ENCODE measurements around the gene CDK5RAP3.
A peak's percentile ranks its signal among the peaks of the same experiment; 100 is the strongest.
"Not testable (repeated sequence)": the region's sequence is repeated elsewhere in the genome, so short reads cannot be mapped to it uniquely, and the experiment has no call there.

Gene CDK5RAP3

GRCh38 chr17:47980541-47980940 lies 9.6 kb downstream of the CDK5RAP3 start:
- no peak for DNase-seq

DNA sequence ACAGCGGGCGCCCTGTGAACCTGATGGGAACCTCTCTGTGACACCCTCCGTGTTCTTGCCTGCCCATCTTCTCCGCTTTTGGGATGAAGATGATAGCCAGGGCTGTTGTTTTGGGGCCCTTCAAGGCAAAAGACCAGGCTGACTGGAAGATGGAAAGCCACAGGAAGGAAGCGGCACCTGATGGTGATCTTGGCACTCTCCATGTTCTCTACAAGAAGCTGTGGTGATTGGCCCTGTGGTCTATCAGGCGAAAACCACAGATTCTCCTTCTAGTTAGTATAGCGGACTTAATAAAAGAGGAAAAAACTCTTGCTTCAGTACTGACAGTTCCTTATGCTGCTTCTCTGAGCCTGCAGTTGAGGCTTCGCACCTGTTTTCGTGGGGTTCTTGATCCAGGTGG lies 10.5 kb downstream of the CDK5RAP3 start:
- DNase-seq = peak; percentile 16

GRCh38 chr17:47982091-47982617 lies 11.2 kb downstream of the CDK5RAP3 start:
- DNase-seq = no peak

- DNase-seq = no peak
Measured at GRCh38 chr17:47982645-47983390, 11.9 kb downstream of the CDK5RAP3 start.

GRCh38 chr17:47983492-47984223 lies 12.7 kb downstream of the CDK5RAP3 start:
- no peak for DNase-seq

DNA sequence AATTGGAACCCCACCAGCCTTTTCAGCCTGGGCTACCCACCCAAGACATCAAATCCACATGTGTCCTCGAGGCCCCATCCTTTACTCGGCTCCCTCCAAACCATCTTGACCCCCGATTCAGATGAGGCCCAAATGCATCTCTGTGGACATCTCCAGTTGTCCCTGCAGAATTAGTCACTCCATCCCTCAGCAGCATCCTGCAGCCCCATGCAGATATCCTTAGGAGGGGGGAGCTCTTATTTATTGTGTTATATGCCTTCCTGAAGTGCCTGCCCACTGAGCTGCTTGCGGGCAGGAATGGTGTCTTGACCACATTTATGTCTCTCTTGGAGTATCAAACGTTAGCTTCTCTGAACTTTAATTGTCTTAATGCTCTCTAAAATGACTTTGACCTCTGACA lies 15.6 kb downstream of the CDK5RAP3 start:
- DNase-seq = no peak

- DNase-seq = no peak
Measured at GRCh38 chr17:47987240-47987835, 16.4 kb downstream of the CDK5RAP3 start.

- DNase-seq = not testable (repeated sequence)
Measured at GRCh38 chr17:47988445-47988844, 17.5 kb downstream of the CDK5RAP3 start.

- no peak for DNase-seq
Measured at GRCh38 chr17:47989159-47989558, 18.2 kb downstream of the CDK5RAP3 start.

DNA sequence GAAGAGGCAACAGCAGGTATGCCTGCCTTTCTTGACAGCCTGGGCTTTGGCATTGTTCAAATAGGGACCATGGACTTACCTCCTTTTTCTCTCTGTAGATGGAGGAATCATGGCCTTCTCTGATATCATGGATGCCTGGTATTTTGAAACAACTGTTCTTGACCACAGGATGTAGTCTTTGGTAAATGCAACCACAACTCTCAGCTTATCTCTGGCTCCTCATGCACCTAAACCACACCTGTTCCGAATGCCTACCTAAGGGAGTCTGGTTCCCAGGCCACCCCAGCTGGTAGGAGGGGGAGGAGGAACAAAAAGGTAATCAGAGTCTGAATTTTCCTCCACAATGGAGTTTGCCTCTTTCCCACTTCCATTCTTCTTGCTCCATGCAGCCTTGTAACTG lies 18.8 kb downstream of the CDK5RAP3 start:
- no peak for DNase-seq

DNA sequence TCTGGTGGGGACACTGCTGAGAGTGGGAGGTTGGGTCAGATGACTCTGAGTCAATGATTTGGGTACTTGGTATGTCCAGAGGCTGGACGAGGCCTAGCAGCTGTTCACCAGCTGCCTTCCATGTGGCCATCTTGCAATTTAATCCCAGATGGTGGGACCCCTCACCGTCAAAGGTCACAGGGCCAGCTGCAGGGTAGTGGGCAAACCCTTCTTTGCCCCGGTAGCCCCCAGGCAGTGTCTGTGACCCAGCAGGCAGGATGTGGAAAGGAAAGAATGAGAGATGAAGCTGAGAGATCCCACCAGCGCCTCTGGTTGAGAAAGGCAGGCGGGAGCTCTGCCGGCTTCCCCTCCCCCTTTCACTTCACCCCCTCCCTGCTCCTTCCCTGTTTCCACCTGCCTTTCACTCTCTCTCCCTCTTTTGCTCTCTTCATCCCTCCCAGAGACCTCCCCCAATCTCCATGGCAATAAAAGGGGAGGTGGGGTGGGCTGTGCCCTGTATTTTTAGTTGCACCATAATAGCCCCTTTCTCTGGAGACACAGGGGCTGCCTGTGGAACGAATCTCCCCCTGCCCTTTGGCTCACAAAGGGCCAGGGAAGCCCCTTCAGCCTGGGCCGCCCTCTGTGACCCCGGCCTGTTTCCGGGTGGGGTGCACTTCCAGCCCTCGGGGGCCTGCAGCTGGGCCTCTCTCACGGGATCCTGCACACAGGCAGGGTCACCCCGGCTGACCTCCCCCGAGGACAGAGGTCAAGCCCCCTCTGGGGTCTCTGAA lies 20.2 kb downstream of the CDK5RAP3 start:
- no peak for DNase-seq

GRCh38 chr17:47992216-47992615 lies 21.3 kb downstream of the CDK5RAP3 start:
- no peak for DNase-seq

- DNase-seq = no peak
Measured at GRCh38 chr17:47993031-47993564, 22.2 kb downstream of the CDK5RAP3 start.

DNA sequence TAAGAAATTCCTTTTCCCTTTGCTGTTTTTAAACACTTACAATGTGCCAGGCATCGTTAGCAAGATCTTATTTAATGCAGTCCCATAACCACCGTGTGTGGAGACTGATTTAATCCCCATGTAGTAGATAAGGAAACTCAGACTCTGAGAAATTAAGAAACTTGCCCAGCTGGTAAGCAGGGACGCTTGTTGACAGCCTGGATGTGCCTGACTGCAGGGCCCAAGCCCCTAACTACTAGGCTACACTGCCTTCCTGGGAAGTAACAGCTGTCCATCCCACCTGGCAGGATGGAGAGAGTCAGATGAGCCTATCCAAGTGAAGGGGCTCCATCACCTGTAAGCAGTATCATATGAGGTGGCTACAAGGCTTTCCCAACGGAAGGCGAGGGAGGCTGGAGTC lies 23.1 kb downstream of the CDK5RAP3 start:
- DNase-seq = no peak

GRCh38 chr17:47994724-47995123 lies 23.8 kb downstream of the CDK5RAP3 start:
- DNase-seq = no peak

- DNase-seq = no peak
Measured at GRCh38 chr17:47995241-47995935, 24.5 kb downstream of the CDK5RAP3 start.

- DNase-seq = no peak
Measured at GRCh38 chr17:47996201-47996600, 25.3 kb downstream of the CDK5RAP3 start.

DNA sequence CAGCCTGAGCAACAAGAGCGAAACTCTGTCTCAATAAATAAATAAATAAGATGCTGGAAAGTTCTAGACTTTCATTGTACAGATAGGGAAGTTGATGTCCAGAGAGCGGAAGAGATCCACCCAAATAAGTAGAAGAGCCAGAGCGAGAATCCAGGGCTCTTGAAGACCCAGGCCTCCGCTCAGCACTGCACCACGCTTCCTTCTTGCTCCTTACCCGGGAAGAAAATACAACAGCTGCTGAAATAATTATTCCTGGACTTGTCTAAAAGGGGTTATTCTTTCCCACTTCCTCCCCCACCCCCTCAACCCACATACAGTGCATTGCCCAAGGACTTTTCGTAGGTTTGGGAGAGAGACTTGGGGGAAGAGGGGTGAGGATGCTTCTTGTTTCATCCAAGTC lies 26.7 kb downstream of the CDK5RAP3 start:
- DNase-seq = no peak

GRCh38 chr17:47998044-47998443 lies 27.1 kb downstream of the CDK5RAP3 start:
- DNase-seq = no peak

- DNase-seq = no peak
Measured at GRCh38 chr17:47999582-47999981, 28.7 kb downstream of the CDK5RAP3 start.

DNA sequence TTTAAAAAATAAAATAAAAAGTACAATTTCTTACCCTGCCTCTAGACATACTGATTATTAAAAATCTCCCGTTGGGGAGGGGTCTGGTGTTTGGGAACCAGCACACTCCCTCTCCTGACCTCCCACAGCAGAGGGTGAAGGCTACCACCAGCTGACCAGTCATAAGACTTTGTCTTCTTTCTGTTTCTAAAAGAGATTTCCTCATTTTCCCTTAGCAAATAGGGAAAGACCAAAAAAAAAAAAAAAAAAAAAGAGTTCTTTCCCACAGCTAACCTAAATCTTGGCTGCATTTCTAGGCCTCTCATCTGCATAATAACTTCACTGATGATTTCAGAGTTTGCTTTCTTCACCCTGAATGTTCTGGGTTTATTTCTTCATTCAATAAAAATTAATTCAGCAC lies 30.3 kb downstream of the CDK5RAP3 start:
- DNase-seq = no peak

GRCh38 chr17:48001657-48002056 lies 30.7 kb downstream of the CDK5RAP3 start:
- DNase-seq = not testable (repeated sequence)
